Lower leg skin (tissue), 4 donors: ENCODE data around the gene LOXL4. TPM values are rescaled to one million over a fixed set of nuclear protein-coding genes. Genes with fewer than 3 reads are reported as not detected.

Source experiments
- total RNA-seq, 4 donors: library from RNA; depleted of rRNA; stranded (reverse); fragments of >200 nt; gene quantifications; one replicate each; pipeline ENCODE4 v1.1.0, GENCODE V29; 2016

LOXL4 gene
- total RNA-seq, 4 donors from 2014 or later, result 1.7 to 4.0 (median 2.3) TPM

Other genes with a start within 250 kb of the LOXL4 start
- gene CRTAC1, start 237.6 kb downstream of the LOXL4 start, total RNA-seq, result 1 to 10 TPM; 1.4 to 3.5 (median 2.3) TPM
- gene R3HCC1L, start 133.5 kb downstream of the LOXL4 start, total RNA-seq, result 10 to 100 TPM; 12.1 to 23.6 (median 16.7) TPM
- gene PYROXD2, start 147.0 kb upstream of the LOXL4 start, total RNA-seq, result 1 to 10 TPM in 3 of 4 donors, under 1 TPM in 1; 0.97 to 6.7 (median 3.8) TPM
- 10 to 100 TPM; 23.3 to 63.9 (median 54.8) TPM for gene HPS1, start 178.7 kb upstream of the LOXL4 start, total RNA-seq